Activated CD4-positive, alpha-beta T cell treated with anti-CD3 and anti-CD28 coated beads, Interleukin-2, amount 10 ng/mL, durations not matched to agents 24 days and 14 days (primary cell): ENCODE measurements around the gene CISD3. TPM values are rescaled to one million over a fixed set of nuclear protein-coding genes. Genes with fewer than 3 reads are reported as not detected.
"Not testable (repeated sequence)": the region's sequence is repeated elsewhere in the genome, so short reads cannot be mapped to it uniquely, and the experiment has no call there.

Source experiments
- DNase-seq: peaks from one replicate; pipeline ENCODE4 v3.0.0; 2022
- H3K27ac Mint-ChIP-seq: one replicate; pipeline ENCODE4 v1.8.0; 2022; ENCODE audit warnings: mild to moderate bottlenecking, mixed read lengths
- H3K27me3 Mint-ChIP-seq: one replicate; pipeline ENCODE4 v1.8.0; 2022; ENCODE audit warnings: mixed read lengths
- H3K36me3 Mint-ChIP-seq: one replicate; pipeline ENCODE4 v1.8.0; 2022; ENCODE audit warnings: low read depth, mild to moderate bottlenecking, mixed read lengths
- H3K4me1 Mint-ChIP-seq: one replicate; pipeline ENCODE4 v1.8.0; 2021; ENCODE audit warnings: mixed read lengths
- H3K4me3 Mint-ChIP-seq: one replicate; pipeline ENCODE4 v1.8.0; 2022; ENCODE audit warnings: mild to moderate bottlenecking, moderate library complexity, mixed read lengths
- H3K9me3 Mint-ChIP-seq: one replicate; pipeline ENCODE4 v1.8.0; 2021; ENCODE audit warnings: mixed read lengths
- intact Hi-C: fragments of 100-400 bp; cut with micrococcal nuclease; formaldehyde crosslinking; loops from one replicate; pipeline ENCODE4 v1.15.1; 2023
- total RNA-seq: library from RNA; stranded (reverse); gene quantifications from 2 replicates; pipeline ENCODE4 v1.2.3, GENCODE V29; 2022

The CISD3 gene
- total RNA-seq, 1 donor from 2014 or later: 46.7 TPM

DNA sequence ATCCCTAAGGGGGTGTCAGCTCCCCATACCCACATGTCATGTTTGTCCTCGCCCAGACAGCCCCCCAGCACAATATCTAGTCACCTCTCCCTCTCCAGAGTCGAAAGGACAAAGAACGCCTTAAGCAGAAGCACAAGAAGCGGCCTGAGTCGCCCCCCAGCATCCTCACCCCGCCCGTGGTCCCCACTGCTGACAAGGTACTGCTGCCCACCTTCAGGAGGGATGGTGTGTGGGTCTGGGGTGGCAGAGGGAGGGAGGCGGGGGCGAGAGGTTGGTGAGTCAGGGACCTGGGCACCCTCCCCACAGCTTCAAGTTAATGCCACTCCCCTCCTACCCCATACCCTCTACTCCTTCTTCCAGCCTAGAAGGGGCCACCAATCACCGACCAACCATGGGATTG is 17.5 kb upstream of the CISD3 start:
- no peaks in the 10 kb centered on the region for H3K27me3 Mint-ChIP-seq
- no peaks in the 10 kb centered on the region for H3K9me3 Mint-ChIP-seq
- H3K36me3 Mint-ChIP-seq: peaks cover 76% of the 10 kb centered on the region
- no peak for DNase-seq
- peak overlapping the region; percentile 73 for H3K27ac Mint-ChIP-seq
- H3K4me3 Mint-ChIP-seq: no peak overlapping the region
- peaks cover 59% of the 10 kb centered on the region for H3K4me1 Mint-ChIP-seq
- intact Hi-C loops: no loop called here

DNA sequence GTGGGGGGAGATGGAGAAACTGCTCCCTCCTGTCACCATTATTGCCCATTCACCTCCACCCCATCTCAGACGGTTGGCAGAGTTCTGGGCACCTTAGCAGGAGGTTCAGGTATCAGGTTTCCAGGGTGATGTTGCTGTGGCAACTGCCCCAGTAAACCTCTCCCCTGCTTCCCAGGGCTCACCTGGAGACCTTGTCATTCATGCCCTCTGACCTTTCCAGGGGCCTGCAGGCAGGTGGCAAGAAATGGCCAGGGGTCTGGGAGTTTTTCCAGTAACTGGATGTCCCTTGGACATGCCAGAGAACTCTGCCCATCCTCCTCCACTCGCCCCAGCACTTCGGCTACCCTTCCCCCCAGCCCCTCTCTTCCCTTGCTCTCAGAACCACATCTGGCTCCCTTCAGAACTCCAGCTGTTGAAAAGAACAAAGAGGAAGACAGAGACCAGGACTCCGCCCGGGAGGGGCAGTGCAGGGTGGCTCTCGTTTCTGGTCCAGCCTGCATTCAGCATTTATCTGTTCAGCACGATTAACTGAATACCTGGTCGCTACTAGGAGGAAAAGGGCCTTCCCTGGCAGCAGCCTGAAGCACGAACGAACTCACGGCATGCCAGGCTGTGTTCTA is 16.6 kb upstream of the CISD3 start:
- intact Hi-C loops: no loop called here
- Mint-ChIP-seq H3K4me1 (peaks cover 52% of the 10 kb centered on the region), H3K4me3 (no peak overlapping the region), H3K9me3 (no peaks in the 10 kb centered on the region), H3K36me3 (peaks cover 73% of the 10 kb centered on the region), H3K27me3 (no peaks in the 10 kb centered on the region), H3K27ac (peak overlapping the region; percentile 51)
- DNase-seq: no peak

DNA sequence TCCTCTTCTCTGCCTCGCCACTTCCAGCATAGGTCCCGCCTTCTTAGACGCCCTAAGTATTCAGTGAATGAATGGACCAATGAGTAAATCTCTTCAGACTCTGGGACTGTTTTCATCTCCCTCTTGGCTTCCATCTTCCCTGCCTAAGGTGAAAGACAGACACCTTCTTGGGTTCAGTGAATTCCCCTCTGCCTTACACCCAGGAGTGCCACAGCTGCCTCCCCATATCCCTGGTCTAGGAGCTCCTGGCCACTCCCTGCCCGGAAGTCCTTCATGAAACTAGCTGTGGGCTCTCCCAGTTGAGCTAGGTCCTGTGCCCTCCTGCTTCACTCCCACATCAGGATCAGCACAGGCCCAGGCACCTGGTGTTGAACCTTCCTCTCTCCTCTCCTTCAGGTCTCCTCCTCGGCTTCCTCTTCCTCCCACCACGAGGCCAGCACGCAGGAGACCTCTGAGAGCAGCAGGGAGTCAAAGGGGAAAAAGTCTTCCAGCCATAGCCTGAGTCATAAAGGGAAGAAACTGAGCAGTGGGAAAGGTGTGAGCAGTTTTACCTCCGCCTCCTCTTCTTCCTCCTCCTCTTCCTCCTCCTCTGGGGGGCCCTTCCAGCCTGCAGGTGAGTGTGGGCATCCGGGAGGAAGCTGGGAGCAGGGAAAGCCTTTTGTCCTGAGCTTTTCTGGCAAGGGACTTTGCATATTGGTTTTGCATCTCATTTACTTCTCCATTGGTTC is 14.8 kb upstream of the CISD3 start:
- no peaks in the 10 kb centered on the region for H3K9me3 Mint-ChIP-seq
- peaks cover 67% of the 10 kb centered on the region for H3K36me3 Mint-ChIP-seq
- H3K4me1 Mint-ChIP-seq: peaks cover 41% of the 10 kb centered on the region
- H3K27ac Mint-ChIP-seq: peak overlapping the region; percentile 95
- DNase-seq: no peak
- intact Hi-C loops: no loop called here
- no peaks in the 10 kb centered on the region for H3K27me3 Mint-ChIP-seq
- peak overlapping the region; percentile 63 for H3K4me3 Mint-ChIP-seq

DNA sequence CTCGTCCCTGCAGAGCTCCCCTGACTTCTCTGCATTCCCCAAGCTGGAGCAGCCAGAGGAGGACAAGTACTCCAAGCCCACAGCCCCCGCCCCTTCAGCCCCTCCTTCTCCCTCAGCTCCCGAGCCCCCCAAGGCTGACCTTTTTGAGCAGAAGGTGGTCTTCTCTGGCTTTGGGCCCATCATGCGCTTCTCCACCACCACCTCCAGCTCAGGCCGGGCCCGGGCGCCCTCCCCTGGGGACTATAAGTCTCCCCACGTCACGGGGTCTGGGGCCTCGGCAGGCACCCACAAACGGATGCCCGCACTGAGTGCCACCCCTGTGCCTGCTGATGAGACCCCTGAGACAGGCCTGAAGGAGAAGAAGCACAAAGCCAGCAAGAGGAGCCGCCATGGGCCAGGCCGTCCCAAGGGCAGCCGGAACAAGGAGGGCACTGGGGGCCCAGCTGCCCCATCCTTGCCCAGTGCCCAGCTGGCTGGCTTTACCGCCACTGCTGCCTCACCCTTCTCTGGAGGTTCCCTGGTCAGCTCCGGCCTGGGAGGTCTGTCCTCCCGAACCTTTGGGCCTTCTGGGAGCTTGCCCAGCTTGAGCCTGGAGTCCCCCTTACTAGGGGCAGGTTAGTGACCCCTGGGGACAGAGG is 13.7 kb upstream of the CISD3 start:
- intact Hi-C loops: no loop called here
- DNase-seq: no peak
- Mint-ChIP-seq H3K9me3 (no peaks in the 10 kb centered on the region), H3K36me3 (peaks cover 68% of the 10 kb centered on the region), H3K4me3 (no peak overlapping the region), H3K27ac (no peak overlapping the region), H3K4me1 (peaks cover 31% of the 10 kb centered on the region), H3K27me3 (no peaks in the 10 kb centered on the region)

DNA sequence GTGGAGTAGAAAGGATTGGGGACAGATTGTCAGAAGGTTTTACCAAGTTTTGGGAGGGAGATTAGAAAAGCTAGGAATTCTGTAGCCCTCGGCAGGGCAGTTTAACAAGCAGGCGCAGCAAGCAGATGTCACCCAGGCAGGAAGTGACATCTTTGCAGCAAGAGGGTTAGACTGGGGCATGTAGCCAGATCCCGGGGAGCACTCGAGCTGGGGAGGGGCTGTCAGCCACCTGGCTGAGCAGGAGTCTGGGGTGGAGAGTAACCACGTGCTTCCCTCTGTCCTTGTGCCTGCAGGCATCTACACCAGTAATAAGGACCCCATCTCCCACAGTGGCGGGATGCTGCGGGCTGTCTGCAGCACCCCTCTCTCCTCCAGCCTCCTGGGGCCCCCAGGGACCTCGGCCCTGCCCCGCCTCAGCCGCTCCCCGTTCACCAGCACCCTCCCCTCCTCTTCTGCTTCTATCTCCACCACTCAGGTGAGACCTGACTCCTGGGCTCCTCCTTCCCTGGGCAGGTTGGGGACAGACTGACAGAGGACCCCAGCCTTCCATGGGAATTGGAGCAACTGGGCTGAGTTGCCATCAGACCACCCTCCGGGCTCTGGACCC is 12.9 kb upstream of the CISD3 start:
- peaks cover 65% of the 10 kb centered on the region for H3K36me3 Mint-ChIP-seq
- no peak overlapping the region for H3K27ac Mint-ChIP-seq
- no peaks in the 10 kb centered on the region for H3K9me3 Mint-ChIP-seq
- intact Hi-C loops: no loop called here
- no peaks in the 10 kb centered on the region for H3K27me3 Mint-ChIP-seq
- no peak overlapping the region for H3K4me3 Mint-ChIP-seq
- peaks cover 28% of the 10 kb centered on the region for H3K4me1 Mint-ChIP-seq
- no peak for DNase-seq

DNA sequence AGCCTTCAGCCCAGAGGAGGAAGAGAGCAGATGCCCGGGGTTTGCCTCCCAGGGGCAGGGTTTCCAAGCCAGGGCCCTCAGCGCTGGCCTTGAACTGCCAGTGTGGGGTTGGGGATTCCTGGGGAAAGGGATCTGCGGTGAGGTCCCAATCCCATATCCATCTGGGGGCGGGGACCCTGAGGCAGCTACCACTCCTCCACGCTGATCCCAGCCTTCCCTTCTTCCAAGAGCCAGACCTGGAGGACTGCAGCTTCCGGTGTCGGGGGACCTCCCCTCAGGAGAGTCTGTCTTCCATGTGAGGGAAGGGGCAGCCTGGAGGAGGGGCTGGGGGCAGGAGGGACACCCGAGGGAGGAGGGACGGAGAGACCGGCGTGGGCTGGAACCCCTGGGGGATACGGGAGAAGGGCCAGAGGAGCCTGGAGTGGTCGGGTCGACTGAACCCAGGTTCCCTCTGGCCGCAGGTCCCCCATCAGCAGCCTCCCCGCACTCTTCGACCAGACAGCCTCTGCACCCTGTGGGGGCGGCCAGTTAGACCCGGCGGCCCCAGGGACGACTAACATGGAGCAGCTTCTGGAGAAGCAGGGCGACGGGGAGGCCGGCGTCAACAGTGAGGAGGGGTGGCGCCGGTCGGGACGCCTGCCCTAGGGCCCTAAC is 10.7 kb upstream of the CISD3 start:
- no peak overlapping the region for H3K27ac Mint-ChIP-seq
- no peaks in the 10 kb centered on the region for H3K27me3 Mint-ChIP-seq
- H3K4me1 Mint-ChIP-seq: peaks cover 27% of the 10 kb centered on the region
- H3K9me3 Mint-ChIP-seq: no peaks in the 10 kb centered on the region
- DNase-seq: no peak
- intact Hi-C loops: no loop called here
- H3K36me3 Mint-ChIP-seq: peaks cover 63% of the 10 kb centered on the region
- no peak overlapping the region for H3K4me3 Mint-ChIP-seq

GRCh38 chr17:38719943-38720641 is 10.0 kb upstream of the CISD3 start:
- Mint-ChIP-seq H3K27ac (no peak overlapping the region), H3K9me3 (no peaks in the 10 kb centered on the region), H3K36me3 (peaks cover 60% of the 10 kb centered on the region)

GRCh38 chr17:38720941-38721340 is 9.2 kb upstream of the CISD3 start:
- Mint-ChIP-seq H3K27ac (no peak overlapping the region), H3K36me3 (peaks cover 57% of the 10 kb centered on the region), H3K9me3 (no peaks in the 10 kb centered on the region), H3K4me1 (peaks cover 21% of the 10 kb centered on the region), H3K4me3 (no peak overlapping the region), H3K27me3 (no peaks in the 10 kb centered on the region)
- intact Hi-C loops: no loop called here
- DNase-seq: no peak

More at GRCh38 chr17:38719943-38720641, 10.0 kb upstream of the CISD3 start:
- H3K4me1 Mint-ChIP-seq: peaks cover 24% of the 10 kb centered on the region
- peak; percentile 56 for DNase-seq
- H3K4me3 Mint-ChIP-seq: no peak overlapping the region
- intact Hi-C loops: no loop called here
- H3K27me3 Mint-ChIP-seq: no peaks in the 10 kb centered on the region

- Mint-ChIP-seq H3K36me3 (peaks cover 58% of the 10 kb centered on the region), H3K27me3 (no peaks in the 10 kb centered on the region), H3K4me1 (peaks cover 25% of the 10 kb centered on the region), H3K27ac (no peak overlapping the region), H3K4me3 (no peak overlapping the region), H3K9me3 (no peaks in the 10 kb centered on the region)
- intact Hi-C loops: no loop called here
- no peak for DNase-seq
Measured at GRCh38 chr17:38721802-38722201, 8.3 kb upstream of the CISD3 start.

- no peaks in the 10 kb centered on the region for H3K9me3 Mint-ChIP-seq
- peak; percentile 55 for DNase-seq
- intact Hi-C loops: no loop called here
- no peaks in the 10 kb centered on the region for H3K27me3 Mint-ChIP-seq
- H3K36me3 Mint-ChIP-seq: peaks cover 53% of the 10 kb centered on the region
- H3K27ac Mint-ChIP-seq: no peak overlapping the region
- no peak overlapping the region for H3K4me3 Mint-ChIP-seq
- peaks cover 46% of the 10 kb centered on the region for H3K4me1 Mint-ChIP-seq
Measured at GRCh38 chr17:38724337-38724988, 5.7 kb upstream of the CISD3 start.

- intact Hi-C loops: no loop called here
- H3K4me3 Mint-ChIP-seq: no peak overlapping the region
- peaks cover 47% of the 10 kb centered on the region for H3K4me1 Mint-ChIP-seq
- H3K27ac Mint-ChIP-seq: no peak overlapping the region
- no peaks in the 10 kb centered on the region for H3K27me3 Mint-ChIP-seq
- no peak for DNase-seq
- H3K36me3 Mint-ChIP-seq: peaks cover 51% of the 10 kb centered on the region
- H3K9me3 Mint-ChIP-seq: no peaks in the 10 kb centered on the region
Measured at GRCh38 chr17:38725066-38725465, 5.1 kb upstream of the CISD3 start.

DNA sequence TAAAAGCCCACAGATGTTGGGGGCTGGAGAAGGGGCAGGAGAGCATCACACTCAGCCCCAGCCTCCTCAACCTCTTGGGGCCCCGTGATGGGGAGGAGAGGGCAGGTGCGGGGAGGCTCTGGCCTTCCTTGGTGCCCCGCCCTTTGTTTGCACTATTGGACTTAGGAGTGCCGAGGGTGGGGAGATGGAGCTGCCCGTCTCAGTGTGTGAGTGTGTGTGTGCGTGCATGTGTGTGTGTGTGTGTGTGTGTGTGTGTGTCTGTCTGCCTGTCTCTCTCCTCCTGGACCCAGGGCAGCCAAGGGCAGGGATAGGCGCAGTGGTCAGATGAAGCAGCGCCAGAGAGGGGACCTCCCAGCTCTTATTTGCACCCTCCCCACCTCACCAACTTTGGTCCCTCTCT is 4.0 kb upstream of the CISD3 start:
- intact Hi-C loops, H3K4me3 Mint-ChIP-seq, H3K27me3 Mint-ChIP-seq, DNase-seq, H3K9me3 Mint-ChIP-seq: not testable (repeated sequence)
- peaks cover 48% of the 10 kb centered on the region for H3K36me3 Mint-ChIP-seq
- H3K4me1 Mint-ChIP-seq: peaks cover 50% of the 10 kb centered on the region
- H3K27ac Mint-ChIP-seq: peak overlapping the region; percentile 70

GRCh38 chr17:38727736-38728135 is 2.4 kb upstream of the CISD3 start:
- H3K36me3 Mint-ChIP-seq: peaks cover 50% of the 10 kb centered on the region
- H3K27me3 Mint-ChIP-seq: no peaks in the 10 kb centered on the region
- H3K9me3 Mint-ChIP-seq: no peaks in the 10 kb centered on the region
- H3K4me1 Mint-ChIP-seq: peaks cover 60% of the 10 kb centered on the region
- H3K27ac Mint-ChIP-seq: peak overlapping the region; percentile 95
- peak overlapping the region; percentile 79 for H3K4me3 Mint-ChIP-seq
- intact Hi-C loops: loop anchor here (1.0 kb wide), 1 partner anchor 26 kb away; no protein-coding TSS in a partner anchor
- peak; percentile 84 for DNase-seq
